ENCODE measurements around the gene NUPR1.
"Not testable (repeated sequence)": the region's sequence is repeated elsewhere in the genome, so short reads cannot be mapped to it uniquely, and the experiment has no call there.

The NUPR1 gene

DNA sequence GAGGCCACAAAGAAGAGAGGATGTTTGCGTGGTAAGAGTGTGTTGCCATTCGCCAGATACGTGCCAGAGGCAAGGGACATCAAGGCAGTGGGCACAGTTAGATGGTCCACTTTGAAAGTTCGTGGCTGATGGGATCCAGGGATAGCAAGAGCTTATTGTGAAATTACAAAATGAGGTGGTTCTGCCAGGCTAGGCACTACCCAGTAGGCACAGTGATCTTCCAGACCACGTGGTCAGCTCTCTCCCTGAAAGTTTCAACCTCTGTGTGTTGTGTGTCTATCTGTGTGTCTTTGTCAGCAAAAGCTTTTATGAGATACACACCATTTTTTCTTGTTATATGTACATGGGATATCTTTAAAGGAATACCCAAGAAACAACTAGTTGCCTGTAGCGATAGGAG lies 24.4 kb upstream of the NUPR1 start:
- peaks cover 48% of the 10 kb centered on the region for H3K4me1 Mint-ChIP-seq
- H3K36me3 Mint-ChIP-seq, result peaks cover 24% of the 10 kb centered on the region
- no peak overlapping the region for H3K27ac Mint-ChIP-seq

GRCh38 chr16:28562199-28562598 lies 23.4 kb upstream of the NUPR1 start:
- peaks cover 20% of the 10 kb centered on the region for H3K36me3 Mint-ChIP-seq
- no peak overlapping the region for H3K4me3 Mint-ChIP-seq
- no peaks in the 10 kb centered on the region for H3K27me3 Mint-ChIP-seq
- H3K27ac Mint-ChIP-seq, result no peak overlapping the region
- H3K9me3 Mint-ChIP-seq, result peaks cover under 1% of the 10 kb centered on the region
- H3K4me1 Mint-ChIP-seq, result peaks cover 45% of the 10 kb centered on the region

More for the DNA sequence above, 24.4 kb upstream of the NUPR1 start:
- Mint-ChIP-seq H3K27me3 (no peaks in the 10 kb centered on the region), H3K4me3 (no peak overlapping the region), H3K9me3 (peaks cover 7% of the 10 kb centered on the region)

- H3K27me3 Mint-ChIP-seq, result no peaks in the 10 kb centered on the region
- H3K9me3 Mint-ChIP-seq, result no peaks in the 10 kb centered on the region
- peaks cover 49% of the 10 kb centered on the region for H3K4me1 Mint-ChIP-seq
- H3K27ac Mint-ChIP-seq, result no peak overlapping the region
- H3K4me3 Mint-ChIP-seq, result no peak overlapping the region
- H3K36me3 Mint-ChIP-seq, result peaks cover 18% of the 10 kb centered on the region
Observed at GRCh38 chr16:28561557-28562187, 22.9 kb upstream of the NUPR1 start.

GRCh38 chr16:28558456-28558855 lies 19.7 kb upstream of the NUPR1 start:
- Mint-ChIP-seq H3K36me3 (peaks cover 6% of the 10 kb centered on the region), H3K4me3 (no peak overlapping the region), H3K27me3 (no peaks in the 10 kb centered on the region), H3K9me3 (no peaks in the 10 kb centered on the region), H3K27ac (no peak overlapping the region), H3K4me1 (peaks cover 64% of the 10 kb centered on the region)

- Mint-ChIP-seq H3K9me3 (no peaks in the 10 kb centered on the region), H3K4me3 (peak overlapping the region; percentile 15), H3K4me1 (peaks cover 51% of the 10 kb centered on the region), H3K27me3 (no peaks in the 10 kb centered on the region), H3K36me3 (peaks cover 6% of the 10 kb centered on the region), H3K27ac (no peak overlapping the region)
Observed at GRCh38 chr16:28556914-28557320, 18.1 kb upstream of the NUPR1 start.

- peaks cover 43% of the 10 kb centered on the region for H3K4me1 Mint-ChIP-seq
- H3K27me3 Mint-ChIP-seq, result no peaks in the 10 kb centered on the region
- peaks cover 6% of the 10 kb centered on the region for H3K36me3 Mint-ChIP-seq
- H3K4me3 Mint-ChIP-seq, result no peak overlapping the region
- peak overlapping the region; percentile 27 for H3K27ac Mint-ChIP-seq
- H3K9me3 Mint-ChIP-seq, result no peaks in the 10 kb centered on the region
Observed at GRCh38 chr16:28555561-28555960, 16.8 kb upstream of the NUPR1 start.

DNA sequence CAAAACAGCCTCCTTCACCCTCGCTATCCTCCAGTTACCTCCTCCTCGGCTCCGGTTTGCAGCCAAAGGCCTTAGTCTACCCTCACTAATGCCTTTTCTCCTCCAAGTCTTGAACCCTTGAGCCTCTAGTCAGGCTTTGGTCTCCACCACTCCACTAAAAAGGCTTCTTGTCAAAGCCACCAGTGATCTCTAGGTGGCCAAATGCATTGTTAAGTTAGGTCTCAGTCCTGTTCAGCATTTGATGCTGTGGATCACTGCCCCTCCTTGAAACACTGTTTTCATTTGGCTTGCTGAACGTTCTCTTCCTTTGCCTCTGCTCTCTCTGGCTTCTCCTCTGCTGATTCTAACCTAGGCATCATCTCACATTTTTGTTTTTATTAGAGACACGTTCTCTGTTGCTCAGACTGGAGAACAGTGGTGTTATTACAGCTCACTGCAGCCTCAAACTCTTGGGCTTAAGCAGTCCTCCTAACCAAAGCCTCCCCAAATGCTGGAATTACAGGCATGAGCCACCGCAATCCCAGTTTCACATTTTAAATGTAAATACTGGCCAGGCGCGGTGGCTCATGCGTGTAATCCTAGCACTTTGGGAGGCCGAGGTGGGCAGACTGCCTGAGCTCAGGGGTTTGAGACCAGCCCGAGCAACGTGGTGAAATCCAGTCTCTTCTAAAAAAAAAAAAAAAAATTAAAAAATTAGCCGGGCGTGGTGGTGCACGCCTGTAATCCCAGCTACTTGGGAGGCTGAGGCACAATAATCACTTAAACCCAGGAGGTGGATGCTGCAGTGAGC lies 16.1 kb upstream of the NUPR1 start:
- Mint-ChIP-seq H3K9me3 (no peaks in the 10 kb centered on the region), H3K27me3 (no peaks in the 10 kb centered on the region), H3K4me3 (peak overlapping the region; percentile 96), H3K27ac (peak overlapping the region; percentile 82), H3K4me1 (peaks cover 42% of the 10 kb centered on the region), H3K36me3 (peaks cover 6% of the 10 kb centered on the region)

- H3K9me3 Mint-ChIP-seq, result no peaks in the 10 kb centered on the region
- H3K4me1 Mint-ChIP-seq, result peaks cover 41% of the 10 kb centered on the region
- peak within 1 kb of the TSS; percentile 96 for H3K4me3 Mint-ChIP-seq
- peak within 1 kb of the TSS; percentile 97 for H3K27ac Mint-ChIP-seq
- H3K36me3 Mint-ChIP-seq, result peaks cover 6% of the 10 kb centered on the region
- H3K27me3 Mint-ChIP-seq, result no peaks in the 10 kb centered on the region
Observed at GRCh38 chr16:28553776-28554633, 15.2 kb upstream of the NUPR1 start, which contains the start of gene SGF29. TSS of gene SGF29 (plus strand) at chr16:28553920. CDS start at chr16:28581070, 27,150 bp downstream.

DNA sequence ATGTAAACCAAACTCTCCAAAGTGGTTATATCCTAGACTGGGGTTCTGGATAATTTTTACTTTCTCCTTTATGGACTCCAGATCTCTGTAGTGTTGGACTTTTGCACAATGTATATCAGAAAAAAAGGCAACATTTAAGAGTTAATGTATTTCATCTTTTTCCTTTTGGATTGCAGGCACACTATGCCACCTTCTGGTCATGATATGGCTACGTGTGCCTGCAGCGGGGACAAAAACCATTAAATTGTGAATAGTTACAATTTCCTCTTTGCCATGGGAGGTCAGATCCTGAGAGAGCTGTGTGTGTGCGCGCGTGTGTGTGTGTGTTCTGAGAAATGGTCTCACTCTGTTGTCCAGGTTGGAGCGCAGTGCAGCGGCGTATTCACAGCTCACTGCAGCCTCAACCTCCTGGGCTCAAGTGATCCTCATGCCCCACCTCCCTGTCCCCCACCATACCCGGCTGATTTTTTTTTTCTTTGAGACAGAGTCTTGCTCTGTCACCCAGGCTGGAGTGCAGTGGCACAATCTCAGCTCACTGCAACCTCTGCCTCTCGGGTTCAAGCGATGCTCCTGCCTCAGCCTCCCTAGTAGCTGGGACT lies 10.6 kb upstream of the NUPR1 start:
- Mint-ChIP-seq H3K9me3 (no peaks in the 10 kb centered on the region), H3K27me3 (no peaks in the 10 kb centered on the region), H3K27ac (no peak overlapping the region), H3K4me1 (peaks cover 9% of the 10 kb centered on the region), H3K36me3 (no peaks in the 10 kb centered on the region), H3K4me3 (no peak overlapping the region)

DNA sequence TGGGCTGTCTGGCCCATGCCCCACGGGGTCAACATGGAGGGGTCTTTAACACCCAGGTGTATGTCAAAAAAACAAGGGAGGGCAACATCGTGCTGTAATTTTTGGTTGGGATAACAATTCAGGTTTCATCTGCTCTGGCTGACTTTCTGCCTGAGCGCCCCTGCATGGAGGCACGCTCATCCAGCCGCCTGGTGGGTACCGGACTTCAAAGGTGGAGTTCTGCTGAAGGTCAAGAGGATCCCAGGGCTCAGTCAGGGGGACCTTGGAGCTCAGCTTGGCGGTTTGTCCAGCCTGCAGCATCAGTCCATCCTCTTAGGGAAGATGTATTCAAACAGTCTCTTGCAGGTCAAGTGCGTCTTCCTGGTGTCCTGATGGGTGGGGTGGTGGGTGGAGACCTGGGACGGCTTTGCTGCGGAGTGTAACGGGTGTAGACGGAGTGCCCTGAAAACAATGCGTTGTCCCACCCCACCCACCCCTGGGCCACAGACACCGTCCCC lies 9.6 kb upstream of the NUPR1 start:
- Mint-ChIP-seq H3K27me3 (no peaks in the 10 kb centered on the region), H3K27ac (no peak overlapping the region), H3K9me3 (no peaks in the 10 kb centered on the region), H3K36me3 (no peaks in the 10 kb centered on the region), H3K4me1 (peaks cover 5% of the 10 kb centered on the region), H3K4me3 (no peak overlapping the region)

DNA sequence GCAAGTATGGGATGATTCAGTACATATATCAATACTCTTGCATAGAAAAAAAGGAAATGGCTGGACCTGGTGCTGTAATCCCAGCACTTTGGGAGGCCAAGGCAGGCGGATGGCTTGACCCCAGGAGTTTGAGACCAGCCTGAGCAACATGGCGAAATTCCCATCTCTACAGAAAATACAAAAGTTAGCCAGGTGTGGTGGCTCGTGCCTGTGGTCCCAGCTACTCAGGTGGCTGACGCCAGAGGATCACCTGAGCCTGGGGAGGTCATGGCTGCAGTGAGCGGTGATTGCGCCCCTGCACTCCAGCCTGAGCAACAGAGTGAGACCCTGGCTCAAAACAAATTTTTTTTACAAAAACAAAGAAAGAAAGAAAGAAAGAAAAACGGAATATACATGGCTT lies 7.9 kb upstream of the NUPR1 start:
- H3K9me3 Mint-ChIP-seq, result no peaks in the 10 kb centered on the region
- H3K36me3 Mint-ChIP-seq, result no peaks in the 10 kb centered on the region
- no peak overlapping the region for H3K27ac Mint-ChIP-seq
- no peaks in the 10 kb centered on the region for H3K27me3 Mint-ChIP-seq
- H3K4me3 Mint-ChIP-seq, result no peak overlapping the region
- peaks cover 14% of the 10 kb centered on the region for H3K4me1 Mint-ChIP-seq

DNA sequence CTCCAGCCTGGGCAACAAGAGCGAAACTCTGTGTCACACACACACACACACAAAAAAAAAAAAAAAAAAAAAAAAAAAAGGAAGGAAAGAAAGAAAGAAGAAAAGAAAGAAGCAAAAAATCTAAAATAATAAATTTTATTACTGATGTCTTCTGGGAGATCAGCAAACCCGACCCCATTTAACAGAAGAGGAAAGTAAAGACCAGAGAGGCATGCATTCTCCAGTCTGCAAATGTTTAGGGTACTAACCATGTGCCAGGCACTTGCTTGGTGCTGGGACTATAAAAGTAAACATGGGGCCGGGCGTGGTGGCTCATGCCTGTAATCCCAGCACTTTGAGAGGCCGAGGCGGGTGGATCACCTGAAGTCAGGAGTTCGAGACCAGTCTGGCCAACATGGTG lies 7.2 kb upstream of the NUPR1 start:
- H3K4me1 Mint-ChIP-seq, result peaks cover 14% of the 10 kb centered on the region
- H3K4me3 Mint-ChIP-seq, H3K27ac Mint-ChIP-seq, H3K36me3 Mint-ChIP-seq, H3K27me3 Mint-ChIP-seq, H3K9me3 Mint-ChIP-seq: not testable (repeated sequence)

DNA sequence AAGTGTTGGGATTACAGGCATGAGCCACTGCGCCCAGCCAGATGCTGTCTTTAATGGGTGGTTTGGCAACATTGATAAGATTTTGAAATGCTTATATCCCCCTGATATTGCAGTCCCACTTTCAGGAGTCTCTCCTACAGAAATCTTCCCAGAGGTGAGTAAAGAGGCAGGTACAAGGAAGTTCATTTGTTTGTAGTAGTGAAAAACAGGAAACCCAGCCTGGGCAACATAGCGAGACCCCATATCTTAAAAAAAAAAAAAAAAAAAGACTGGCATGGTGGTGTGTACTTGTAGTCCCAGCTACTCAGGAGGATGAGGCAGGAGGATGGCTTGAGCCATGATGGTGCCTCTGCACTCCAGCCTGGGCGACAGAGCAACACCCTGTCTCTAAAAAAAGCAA lies 6.2 kb upstream of the NUPR1 start:
- H3K27me3 Mint-ChIP-seq, result no peaks in the 10 kb centered on the region
- H3K36me3 Mint-ChIP-seq, result no peaks in the 10 kb centered on the region
- peaks cover 14% of the 10 kb centered on the region for H3K4me1 Mint-ChIP-seq
- H3K27ac Mint-ChIP-seq, result no peak overlapping the region
- H3K4me3 Mint-ChIP-seq, result no peak overlapping the region
- no peaks in the 10 kb centered on the region for H3K9me3 Mint-ChIP-seq

- peaks cover 9% of the 10 kb centered on the region for H3K4me1 Mint-ChIP-seq
- no peak overlapping the region for H3K4me3 Mint-ChIP-seq
- H3K9me3 Mint-ChIP-seq, result no peaks in the 10 kb centered on the region
- H3K27ac Mint-ChIP-seq, result no peak overlapping the region
- H3K36me3 Mint-ChIP-seq, result no peaks in the 10 kb centered on the region
- no peaks in the 10 kb centered on the region for H3K27me3 Mint-ChIP-seq
Observed at GRCh38 chr16:28543072-28543471, 4.3 kb upstream of the NUPR1 start.

DNA sequence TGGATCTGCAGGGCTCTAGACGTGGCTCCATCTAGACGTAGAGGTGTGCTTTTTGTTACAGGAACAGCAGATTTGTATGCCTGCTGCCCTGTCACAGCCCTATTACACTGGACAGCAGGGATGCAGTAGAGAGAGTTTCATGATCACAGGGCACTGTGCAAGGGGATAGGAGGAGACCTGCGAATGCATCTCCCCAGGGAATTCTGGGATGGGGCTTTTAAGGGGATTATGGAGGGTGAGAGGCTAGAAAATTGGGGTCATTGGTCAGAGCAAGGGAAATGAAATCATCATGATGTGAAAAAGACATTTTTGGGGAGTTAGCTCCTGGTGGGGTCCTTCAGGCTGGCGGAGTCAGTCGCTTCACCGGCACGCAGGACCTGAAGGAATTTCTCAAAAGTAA lies 3.9 kb upstream of the NUPR1 start:
- H3K36me3 Mint-ChIP-seq, result no peaks in the 10 kb centered on the region
- no peak overlapping the region for H3K27ac Mint-ChIP-seq
- peaks cover 14% of the 10 kb centered on the region for H3K4me1 Mint-ChIP-seq
- no peaks in the 10 kb centered on the region for H3K9me3 Mint-ChIP-seq
- H3K4me3 Mint-ChIP-seq, result no peak overlapping the region
- no peaks in the 10 kb centered on the region for H3K27me3 Mint-ChIP-seq

Measured in activated naive CD4-positive, alpha-beta T cell treated with anti-CD3 and anti-CD28 coated beads, Interleukin-2, amount 50 U/mL, for 24 hours (primary cell).